CD4-positive, alpha-beta T cell (primary cell): ENCODE data around the gene LHFPL5. TPM values are rescaled to one million over a fixed set of nuclear protein-coding genes. Genes with fewer than 3 reads are reported as not detected.

Source experiments
- ATAC-seq: fragments of 200-7000 bp; cut with Tn5 transposase; one replicate; pipeline ENCODE4 v1.10.0; 2022; ENCODE audit warnings: mild to moderate bottlenecking; ENCODE audit not compliant: poor library complexity
- CTCF ChIA-PET: fragments of 350-600 bp; sonication (Branson Sonifier 250); formaldehyde crosslinking; loops from one replicate; lab custom pipeline; 2021; ENCODE audit warnings: antibody characterized with exemption, inconsistent platforms; lab: Charles Lee
- POLR2A ChIA-PET: fragments of 350-600 bp; sonication (Branson Sonifier 250); formaldehyde crosslinking; loops from one replicate; lab custom pipeline; 2021; ENCODE audit warnings: antibody characterized with exemption, inconsistent platforms; lab: Charles Lee
- DNase-seq, 14 experiments: peaks; one replicate each; pipeline ENCODE4 v3.0.0-alpha.2; 2013 to 2020; ENCODE audit warnings: mixed read lengths in 2 of 14
- H3K27ac ChIP-seq, 2 donors: one replicate each; pipeline versions ENCODE4 v1.5.1 to v1.7.0; 2013; ENCODE audit warnings: low read length in 2 of 2, low read depth in 1 of 2, mild to moderate bottlenecking in 1 of 2
- H3K27me3 ChIP-seq, 2 experiments: 1 replicate in 1 of 2; 2 replicates in 1 of 2; pipeline versions ENCODE4 v1.6.1 to v1.7.0; 2013; ENCODE audit warnings: low read length in 2 of 2, control low read depth in 1 of 2, mild to moderate bottlenecking in 1 of 2, moderate library complexity in 1 of 2; ENCODE audit not compliant: insufficient read depth in 2 of 2, control insufficient read depth in 1 of 2
- H3K36me3 ChIP-seq: one replicate; pipeline ENCODE4 v1.6.1; 2013; ENCODE audit warnings: low read length, control low read depth; ENCODE audit not compliant: insufficient read depth
- H3K4me1 ChIP-seq: one replicate; pipeline ENCODE4 v1.6.1; 2013; ENCODE audit warnings: low read length, control low read depth; ENCODE audit not compliant: insufficient read depth
- H3K4me3 ChIP-seq: one replicate; pipeline ENCODE4 v1.5.1; 2013; ENCODE audit warnings: mild to moderate bottlenecking, low read length, moderate library complexity
- H3K9me3 ChIP-seq, 2 experiments: 1 replicate in 1 of 2; 2 replicates in 1 of 2; pipeline versions ENCODE4 v1.6.1 to v1.7.0; 2013; ENCODE audit warnings: low read length in 2 of 2, mild to moderate bottlenecking in 2 of 2, control low read depth in 1 of 2, moderate library complexity in 1 of 2; ENCODE audit not compliant: control insufficient read depth in 1 of 2, insufficient read depth in 1 of 2
- H3K27ac Mint-ChIP-seq: one replicate; pipeline ENCODE4 v1.8.0; 2020; ENCODE audit warnings: mixed read lengths
- H3K27me3 Mint-ChIP-seq: one replicate; pipeline ENCODE4 v1.8.0; 2021; ENCODE audit warnings: mixed read lengths
- H3K36me3 Mint-ChIP-seq: one replicate; pipeline ENCODE4 v1.8.0; 2021; ENCODE audit warnings: low read depth, mixed read lengths
- H3K4me1 Mint-ChIP-seq: one replicate; pipeline ENCODE4 v1.8.0; 2021; ENCODE audit warnings: low read depth, mixed read lengths
- H3K4me3 Mint-ChIP-seq: one replicate; pipeline ENCODE4 v1.8.0; 2020; ENCODE audit warnings: mild to moderate bottlenecking, mixed read lengths
- H3K9me3 Mint-ChIP-seq: one replicate; pipeline ENCODE4 v1.8.0; 2020; ENCODE audit warnings: mixed read lengths
- intact Hi-C, 2 experiments: fragments of 100-400 bp; cut with DNase I in 1 of 2; cut with micrococcal nuclease in 1 of 2; formaldehyde crosslinking; loops; one replicate each; pipeline versions ENCODE4 v1.15.1 to v1.9.0; 2023 to 2025; cut with DNase I, micrococcal nuclease
- total RNA-seq, 174 experiments: library from RNA in 2 of 174; stranded (reverse) in 2 of 174; gene quantifications; one replicate each; pipeline ENCODE4 v1.2.3 and lab custom pipeline; 2021 to 2026
- TF ChIP-seq, protein P1 (sequence below): fragments of 200-600 bp; IDR thresholded peaks from one replicate; pipeline ENCODE4 v1.8.0; 2022; ENCODE audit warnings: antibody characterized with exemption, mild to moderate bottlenecking

LHFPL5 gene
- total RNA-seq, 2 experiments from 2014 or later, result not detected

- Mint-ChIP-seq H3K4me3 (no peak overlapping the region), H3K9me3 (no peaks in the 10 kb centered on the region), H3K36me3 (no peaks in the 10 kb centered on the region), H3K27ac (no peak overlapping the region), H3K27me3 (peaks cover 18% of the 10 kb centered on the region), H3K4me1 (no peaks in the 10 kb centered on the region)
- intact Hi-C loops, result no loop called here
- no peaks in the 10 kb centered on the region for H3K4me1 ChIP-seq
- TF ChIP-seq, protein P1, sequence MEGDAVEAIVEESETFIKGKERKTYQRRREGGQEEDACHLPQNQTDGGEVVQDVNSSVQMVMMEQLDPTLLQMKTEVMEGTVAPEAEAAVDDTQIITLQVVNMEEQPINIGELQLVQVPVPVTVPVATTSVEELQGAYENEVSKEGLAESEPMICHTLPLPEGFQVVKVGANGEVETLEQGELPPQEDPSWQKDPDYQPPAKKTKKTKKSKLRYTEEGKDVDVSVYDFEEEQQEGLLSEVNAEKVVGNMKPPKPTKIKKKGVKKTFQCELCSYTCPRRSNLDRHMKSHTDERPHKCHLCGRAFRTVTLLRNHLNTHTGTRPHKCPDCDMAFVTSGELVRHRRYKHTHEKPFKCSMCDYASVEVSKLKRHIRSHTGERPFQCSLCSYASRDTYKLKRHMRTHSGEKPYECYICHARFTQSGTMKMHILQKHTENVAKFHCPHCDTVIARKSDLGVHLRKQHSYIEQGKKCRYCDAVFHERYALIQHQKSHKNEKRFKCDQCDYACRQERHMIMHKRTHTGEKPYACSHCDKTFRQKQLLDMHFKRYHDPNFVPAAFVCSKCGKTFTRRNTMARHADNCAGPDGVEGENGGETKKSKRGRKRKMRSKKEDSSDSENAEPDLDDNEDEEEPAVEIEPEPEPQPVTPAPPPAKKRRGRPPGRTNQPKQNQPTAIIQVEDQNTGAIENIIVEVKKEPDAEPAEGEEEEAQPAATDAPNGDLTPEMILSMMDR, result no peak
- no peak for ATAC-seq
- no peak overlapping the region for H3K4me3 ChIP-seq
- DNase-seq, result no peak
- H3K36me3 ChIP-seq, result no peaks in the 10 kb centered on the region
- H3K27ac ChIP-seq, result no peak overlapping the region
- ChIA-PET POLR2A (no interaction called here), CTCF (no interaction called here)
- peaks cover 0 to 3% of the 10 kb centered on the region in 2 experiments for H3K9me3 ChIP-seq
- no peaks in the 10 kb centered on the region for H3K27me3 ChIP-seq
These were observed 9.6 kb upstream of the LHFPL5 start for GRCh38 chr6:35795453-35796071.

DNA sequence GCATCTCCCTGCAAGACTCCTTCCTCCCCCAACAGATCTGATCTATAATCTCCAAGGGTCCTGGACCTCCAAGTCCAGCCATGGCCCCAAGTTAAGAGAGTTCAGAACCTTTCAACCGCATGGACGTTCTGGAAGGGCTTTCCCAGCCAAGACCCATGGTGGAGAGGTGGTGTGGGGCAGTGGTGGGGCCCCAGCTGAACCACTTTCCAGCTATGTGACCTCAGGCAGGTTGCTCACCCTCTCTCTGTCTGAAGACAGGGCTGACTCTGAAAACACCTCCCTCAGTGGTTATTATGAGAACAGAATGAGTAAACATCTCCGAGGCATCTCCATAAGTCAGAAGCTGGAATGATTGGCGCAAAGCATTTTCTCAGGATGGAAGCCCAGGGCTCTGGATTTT, 8.9 kb upstream of the LHFPL5 start:
- TF ChIP-seq, protein P1, result no peak
- H3K27ac Mint-ChIP-seq, result no peak overlapping the region
- CTCF ChIA-PET, result no interaction called here
- DNase-seq (no peak), ATAC-seq (no peak)
- no peak overlapping the region for H3K27ac ChIP-seq
- intact Hi-C loops, result no loop called here
- H3K4me1 Mint-ChIP-seq, result no peaks in the 10 kb centered on the region
- H3K9me3 Mint-ChIP-seq, result no peaks in the 10 kb centered on the region
- H3K27me3 Mint-ChIP-seq, result peaks cover 13% of the 10 kb centered on the region
- no peaks in the 10 kb centered on the region for H3K4me1 ChIP-seq
- peaks cover 0 to 3% of the 10 kb centered on the region in 2 experiments for H3K9me3 ChIP-seq
- POLR2A ChIA-PET, result no interaction called here
- no peak overlapping the region for H3K4me3 Mint-ChIP-seq
- no peaks in the 10 kb centered on the region for H3K27me3 ChIP-seq
- H3K36me3 Mint-ChIP-seq, result no peaks in the 10 kb centered on the region
- H3K4me3 ChIP-seq, result no peak overlapping the region
- H3K36me3 ChIP-seq, result no peaks in the 10 kb centered on the region

DNA sequence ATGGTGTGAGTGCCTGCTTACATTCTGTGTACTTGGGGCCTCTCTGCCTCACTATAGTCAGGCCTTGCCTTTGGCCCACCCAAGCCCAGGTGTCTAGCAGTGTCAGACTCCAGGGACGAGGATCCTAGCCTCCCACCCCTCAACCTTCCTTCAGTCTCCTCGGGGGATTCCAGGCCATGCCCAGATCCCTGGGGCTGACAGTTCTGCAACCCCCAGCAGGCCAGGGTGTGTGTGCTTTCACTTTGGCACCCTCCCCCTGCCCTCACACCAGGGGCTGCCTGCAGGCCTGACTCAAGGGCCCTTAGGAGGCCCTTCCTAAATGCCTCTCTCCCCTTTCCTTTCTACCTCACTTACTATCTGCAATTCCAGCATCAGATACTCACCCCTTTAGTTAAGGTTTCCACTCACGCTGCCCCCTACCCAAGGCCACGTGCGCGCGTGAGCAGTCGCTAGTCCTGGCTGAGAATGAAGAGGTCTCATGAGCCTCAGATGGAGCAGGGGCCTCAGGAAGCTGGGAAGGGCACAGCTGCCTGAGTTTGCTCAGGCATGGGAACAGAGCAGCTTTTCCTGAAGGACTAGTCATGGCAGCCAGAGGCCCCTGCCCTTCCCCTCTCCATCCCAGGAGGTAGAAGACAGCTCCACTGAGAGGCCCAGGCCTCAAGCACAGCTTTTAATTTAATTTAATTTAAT, 7.2 kb upstream of the LHFPL5 start:
- intact Hi-C loops, result loop anchor here (1.0 kb wide), 1 partner anchor 11 kb away; no protein-coding TSS in a partner anchor
- no peak for ATAC-seq

More for the DNA sequence above, 7.2 kb upstream of the LHFPL5 start:
- Histone ChIP-seq H3K27ac (no peak overlapping the region), H3K4me3 (no peak overlapping the region), H3K36me3 (no peaks in the 10 kb centered on the region), H3K9me3 (peaks cover 0 to 3% of the 10 kb centered on the region in 2 experiments), H3K4me1 (no peaks in the 10 kb centered on the region), H3K27me3 (no peaks in the 10 kb centered on the region)
- Mint-ChIP-seq H3K36me3 (no peaks in the 10 kb centered on the region), H3K27ac (no peak overlapping the region), H3K27me3 (peaks cover 7% of the 10 kb centered on the region), H3K4me3 (no peak overlapping the region), H3K4me1 (no peaks in the 10 kb centered on the region), H3K9me3 (no peaks in the 10 kb centered on the region)
- ChIA-PET CTCF (no interaction called here), POLR2A (no interaction called here)
- TF ChIP-seq, protein P1, result no peak
- no peak for DNase-seq
